Muscle of back (tissue), 11 donors: ENCODE results near the gene RIPK3. TPM values are rescaled to one million over a fixed set of nuclear protein-coding genes. Genes with fewer than 3 reads are reported as not detected.
"Not testable (repeated sequence)": the region's sequence is repeated elsewhere in the genome, so short reads cannot be mapped to it uniquely, and the experiment has no call there.

Experiments
- DNase-seq, 3 donors: peaks; one replicate each; pipeline versions ENCODE4 v3.0.0 to v3.0.0-alpha.2; 2013
- polyA plus RNA-seq, 10 donors: library from polyadenylated mRNA; unstranded; fragments of 120-200 nt; gene quantifications; one replicate each; pipeline ENCODE4 v1.2.1, GENCODE V29; 2013; ENCODE audit not compliant: insufficient read length in 10 of 10

Gene RIPK3
- polyA plus RNA-seq, 10 donors = 0.78 to 2.3 (median 1.8) TPM

DNA sequence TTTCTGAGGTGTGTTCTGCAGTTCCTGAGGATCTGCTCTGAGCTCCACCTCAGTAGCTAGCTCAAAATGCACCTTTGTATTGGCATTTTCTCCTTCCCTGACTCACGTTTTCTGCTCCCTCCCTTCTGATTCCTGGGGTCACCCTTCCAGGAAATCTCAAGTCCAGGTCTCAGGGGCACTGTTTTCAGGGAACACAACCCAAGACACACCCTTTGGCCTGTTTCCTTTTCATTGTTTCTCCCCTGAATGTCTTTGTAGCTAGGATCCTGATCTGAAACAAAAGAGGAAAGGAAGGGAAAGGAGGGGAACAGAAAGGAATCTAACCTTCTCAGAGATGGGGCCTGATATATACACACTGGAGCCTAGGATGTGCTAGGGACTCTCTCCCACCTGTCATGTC is 7.3 kb upstream of the RIPK3 start:
- DNase-seq = no peak

DNA sequence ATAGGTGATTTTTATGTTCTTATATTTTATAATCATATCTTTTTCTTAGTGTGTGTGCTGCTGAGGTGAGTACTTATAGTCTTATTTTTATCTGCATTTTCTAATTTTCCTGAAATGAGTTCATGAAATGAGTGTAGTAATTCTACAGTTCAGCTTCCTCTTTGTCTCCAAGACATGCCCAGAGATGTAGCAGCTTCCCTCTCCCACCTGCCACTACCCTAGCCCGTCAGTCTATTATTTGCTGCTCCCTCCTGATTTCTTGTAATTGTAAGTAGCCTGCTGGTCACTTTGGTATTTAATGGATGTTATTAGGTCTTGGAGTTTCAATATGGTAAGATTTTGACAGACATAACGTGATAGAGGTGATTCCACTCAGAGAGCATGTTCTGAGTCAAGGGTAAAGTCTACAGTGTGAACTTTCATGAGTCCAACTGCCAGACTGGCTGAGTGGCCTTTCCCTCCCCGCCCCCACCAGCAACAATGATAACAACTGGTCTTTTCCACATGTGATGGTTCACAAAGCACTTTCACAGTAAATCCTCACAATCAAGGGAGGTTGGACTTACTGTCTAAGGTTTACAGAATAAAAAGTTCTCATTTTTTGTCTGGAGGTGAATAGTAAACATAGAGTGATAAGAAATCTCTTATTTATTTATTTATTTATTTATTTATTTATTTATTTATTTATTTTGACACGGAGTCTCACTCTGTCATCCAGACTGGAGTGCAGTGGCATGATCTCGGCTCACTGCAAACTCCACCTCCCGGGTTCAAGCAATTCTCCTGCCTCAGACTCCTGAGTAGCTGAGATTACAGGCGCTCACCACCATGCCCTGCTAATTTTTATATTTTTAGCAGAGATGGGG is 4.2 kb upstream of the RIPK3 start:
- no peak for DNase-seq

DNA sequence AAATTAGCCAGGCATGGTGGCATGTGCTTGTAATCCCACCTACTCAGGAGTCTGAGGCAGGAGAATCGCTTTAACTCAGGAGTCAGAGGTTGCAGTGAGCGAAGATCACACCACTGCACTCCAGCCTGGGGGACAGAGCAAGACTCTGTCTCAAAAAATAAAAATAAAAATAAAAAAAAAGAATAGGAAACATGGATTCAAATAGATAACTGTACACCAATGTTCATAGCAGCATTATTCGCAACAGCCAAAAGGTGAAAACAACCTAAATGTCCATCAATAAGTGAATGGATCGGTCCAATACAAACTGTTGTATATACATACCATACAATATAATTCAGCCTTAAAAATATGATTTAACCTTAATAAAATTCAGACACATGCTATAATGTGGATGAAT is 3.1 kb upstream of the RIPK3 start:
- DNase-seq = no peak

DNA sequence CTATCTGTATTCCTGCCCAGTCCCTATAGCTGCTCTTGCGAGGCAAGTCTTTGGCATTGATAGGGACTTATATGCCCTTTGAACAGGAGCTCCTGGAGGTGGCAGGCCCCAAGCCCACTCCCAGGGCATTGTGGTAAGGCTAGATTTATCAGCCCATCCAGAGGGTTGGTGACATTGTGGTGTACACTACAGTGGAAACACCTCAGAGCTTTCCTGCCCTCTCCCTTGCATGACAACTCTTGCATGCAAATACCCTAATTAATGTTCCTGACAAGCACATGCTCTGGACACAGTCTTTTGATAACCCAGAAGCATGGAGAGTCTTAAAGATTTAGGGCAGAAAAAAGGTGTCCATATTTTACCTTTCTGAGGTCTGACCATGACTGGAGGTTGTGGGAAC is 815 bp upstream of the RIPK3 start:
- no peak for DNase-seq

DNA sequence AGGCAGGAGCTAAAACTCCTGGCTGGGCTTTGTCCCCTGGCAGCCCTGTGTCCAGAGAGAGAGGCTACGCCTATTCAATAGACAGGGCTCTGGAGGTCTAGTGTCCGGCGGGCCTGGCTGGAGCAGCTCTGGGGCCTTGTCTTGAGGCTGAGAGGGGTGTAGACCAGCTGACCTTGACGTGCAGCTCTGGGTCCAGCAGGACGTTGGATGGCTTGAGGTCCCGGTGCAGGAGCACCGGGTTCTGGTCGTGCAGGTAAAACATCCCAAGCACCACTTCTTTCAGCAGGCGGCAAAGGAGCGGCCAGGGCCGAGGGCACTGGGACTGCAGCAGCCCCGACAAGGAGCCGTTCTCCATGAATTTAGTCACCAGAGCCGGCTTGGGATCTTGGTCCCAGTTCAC is 948 bp downstream of the RIPK3 start:
- no peak for DNase-seq

DNA sequence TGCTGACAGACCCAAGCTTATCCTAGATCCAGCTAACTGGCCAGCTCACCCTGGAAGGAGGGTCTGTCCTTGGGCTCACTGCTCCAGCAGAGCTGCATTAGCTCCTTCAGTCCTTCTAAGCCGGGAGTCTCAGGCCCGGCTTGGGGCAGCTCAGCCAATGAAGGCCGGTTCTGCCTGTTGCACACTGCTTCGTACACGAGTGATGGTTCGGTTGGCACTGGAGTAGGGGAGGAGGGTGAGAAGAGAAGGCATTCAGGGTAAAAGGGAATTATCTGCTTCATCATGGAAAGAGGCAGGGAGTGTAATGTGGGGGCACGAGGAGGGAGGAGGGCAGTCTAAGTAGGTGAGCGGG is 2.0 kb downstream of the RIPK3 start:
- no peak for DNase-seq

DNA sequence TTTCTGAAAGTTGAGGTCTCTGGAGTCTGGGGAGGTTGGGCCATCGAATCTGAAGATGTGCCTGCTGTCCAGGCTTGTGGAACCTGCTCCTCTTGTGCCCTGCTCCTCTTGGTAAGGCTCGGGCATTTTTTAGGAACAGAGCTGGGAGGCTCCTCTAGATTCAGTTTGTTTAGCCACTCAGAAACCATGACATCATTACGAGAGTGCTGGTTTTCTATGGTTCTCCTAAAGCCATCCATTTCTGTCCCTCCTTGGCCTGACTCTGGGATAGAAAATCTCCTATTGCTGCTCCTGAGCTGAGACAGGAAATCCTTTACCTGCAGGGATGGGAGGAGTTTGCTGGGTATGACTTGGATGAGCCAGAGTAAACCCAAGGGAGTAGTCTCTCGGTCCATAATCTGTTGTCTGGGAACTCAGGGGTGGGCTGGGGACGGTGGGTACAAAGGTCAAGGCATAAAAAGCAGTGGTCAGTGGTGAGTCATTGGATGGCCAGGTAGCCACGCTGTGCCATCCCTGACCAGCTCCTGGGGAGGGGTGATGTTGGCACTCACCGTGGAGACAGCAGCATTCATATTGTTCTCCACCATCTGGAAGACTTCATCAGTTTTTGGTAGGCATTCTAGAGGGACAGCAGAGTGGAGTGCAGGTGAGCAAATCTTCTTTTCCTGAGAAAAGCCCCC is 2.5 kb downstream of the RIPK3 start:
- DNase-seq = no peak

DNA sequence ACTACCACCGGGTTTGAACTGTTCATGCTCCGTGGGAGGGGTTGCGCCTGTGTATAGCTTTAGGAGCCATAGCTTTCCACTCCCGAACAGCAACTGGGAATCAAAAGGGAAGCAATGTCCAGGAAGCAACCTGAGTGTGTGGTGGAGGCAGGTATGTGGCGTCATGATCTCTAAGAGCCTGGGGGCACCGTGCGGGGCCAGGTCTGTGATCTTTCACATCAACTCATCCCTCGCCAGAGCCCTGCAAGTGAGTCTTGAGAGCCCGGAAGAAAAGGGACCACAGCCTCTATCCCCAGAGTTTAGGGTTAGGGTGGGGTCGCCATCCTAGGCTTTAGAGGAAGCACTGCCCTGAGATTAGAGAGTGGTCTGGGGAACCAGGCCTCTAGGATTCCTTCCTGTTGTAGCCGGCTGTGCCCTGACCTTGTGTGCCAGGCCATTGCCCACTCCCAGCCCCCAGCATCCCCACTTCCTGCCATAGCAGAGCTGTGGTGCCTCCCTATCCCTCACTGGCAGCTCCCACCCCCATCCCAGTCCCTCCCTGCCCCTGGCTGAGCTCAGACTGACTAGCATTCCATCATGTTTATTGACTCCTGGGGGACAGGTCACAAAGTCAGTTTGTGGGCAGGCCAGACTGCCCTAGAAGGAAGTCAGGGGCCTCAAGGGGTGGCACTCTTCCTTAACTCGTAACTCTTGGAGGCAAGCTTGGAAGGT is 4.2 kb downstream of the RIPK3 start:
- DNase-seq = no peak

DNA sequence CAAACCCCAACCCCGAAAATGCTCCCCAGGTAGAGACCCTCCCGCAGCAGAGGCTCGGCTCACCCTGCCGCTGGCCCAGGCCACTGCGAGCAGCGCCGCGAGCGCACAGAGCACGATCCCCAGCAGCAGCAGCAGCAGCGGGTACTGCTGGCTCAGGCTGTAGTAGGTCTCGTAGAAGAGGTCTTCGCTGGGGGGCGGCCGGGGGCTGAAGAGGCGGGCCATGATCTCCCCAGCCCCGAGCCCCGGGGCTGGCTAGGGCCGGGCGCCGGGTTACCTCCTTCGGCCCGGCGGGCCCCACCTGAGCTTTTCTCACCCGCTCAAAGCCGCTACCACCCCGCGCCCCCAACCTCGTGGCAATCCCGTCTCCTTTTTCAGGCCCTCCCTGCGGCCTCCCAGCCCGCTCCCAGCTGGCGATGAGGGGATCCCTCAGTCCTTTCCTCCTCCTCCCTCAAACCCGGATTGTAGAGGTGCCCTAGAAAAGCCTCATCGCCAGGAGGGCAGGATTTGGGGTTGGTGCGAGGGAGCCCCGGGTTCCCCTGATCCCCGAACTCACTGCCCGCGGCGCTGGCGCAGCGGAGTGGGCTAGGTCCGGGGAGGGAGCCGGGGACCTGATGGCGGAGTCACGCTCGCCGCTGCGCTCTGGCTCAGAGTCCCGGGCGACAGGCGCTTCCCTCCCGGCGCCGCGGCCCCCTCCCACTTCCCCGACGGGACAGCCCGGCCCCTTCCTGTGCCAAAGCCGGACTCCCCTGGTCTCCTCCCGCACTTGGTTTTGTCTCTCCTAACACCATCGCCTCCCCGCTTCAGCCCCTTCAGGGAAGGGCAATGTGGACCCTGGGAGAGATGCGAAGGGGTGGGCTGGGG is 5.1 kb downstream of the RIPK3 start, which contains the start of gene ADCY4:
Gene ADCY4 (minus strand): TSS at position 641 of the 861 bp plus-strand sequence. CDS start 419 bp downstream, at position 222.
- DNase-seq = peak in 1 of 3 donors; percentile 48

DNA sequence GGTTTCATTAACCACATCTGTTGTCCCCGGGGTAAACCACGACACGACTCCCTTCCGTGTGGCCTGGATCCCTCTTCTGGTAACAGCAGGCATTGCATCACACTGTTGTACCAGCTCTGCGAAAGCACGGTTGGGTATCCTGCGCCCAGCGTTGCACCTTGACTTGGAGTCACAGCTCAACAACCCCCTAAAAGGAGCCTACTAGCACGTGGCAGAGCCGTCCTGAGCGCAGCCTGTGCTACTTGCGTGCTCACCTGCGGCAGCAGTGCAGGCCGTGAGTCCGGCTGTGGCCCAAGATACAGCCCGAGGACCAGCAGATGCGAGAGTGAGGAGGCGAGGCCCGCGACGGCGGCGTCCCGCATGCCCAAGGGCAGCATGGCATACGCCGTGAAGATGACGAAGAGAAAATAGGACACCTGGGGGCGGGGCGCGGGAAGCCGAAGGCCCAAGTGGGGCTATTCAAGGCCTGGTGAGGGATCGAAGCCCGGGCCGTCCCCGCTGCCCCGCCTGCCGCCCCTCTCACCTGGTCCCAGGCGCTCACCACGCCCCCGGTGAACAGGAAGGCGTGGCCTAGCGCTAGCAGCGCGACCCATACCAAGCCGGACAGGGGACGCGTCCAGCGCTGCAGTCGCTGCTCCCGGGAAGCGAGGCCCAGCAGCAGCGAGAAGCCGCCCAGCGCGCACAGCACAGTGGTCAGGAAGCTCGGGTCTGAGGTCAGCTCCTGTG is 7.4 kb downstream of the RIPK3 start:
- peak in 2 of 3 donors; percentile 37 to 79 for DNase-seq

DNA sequence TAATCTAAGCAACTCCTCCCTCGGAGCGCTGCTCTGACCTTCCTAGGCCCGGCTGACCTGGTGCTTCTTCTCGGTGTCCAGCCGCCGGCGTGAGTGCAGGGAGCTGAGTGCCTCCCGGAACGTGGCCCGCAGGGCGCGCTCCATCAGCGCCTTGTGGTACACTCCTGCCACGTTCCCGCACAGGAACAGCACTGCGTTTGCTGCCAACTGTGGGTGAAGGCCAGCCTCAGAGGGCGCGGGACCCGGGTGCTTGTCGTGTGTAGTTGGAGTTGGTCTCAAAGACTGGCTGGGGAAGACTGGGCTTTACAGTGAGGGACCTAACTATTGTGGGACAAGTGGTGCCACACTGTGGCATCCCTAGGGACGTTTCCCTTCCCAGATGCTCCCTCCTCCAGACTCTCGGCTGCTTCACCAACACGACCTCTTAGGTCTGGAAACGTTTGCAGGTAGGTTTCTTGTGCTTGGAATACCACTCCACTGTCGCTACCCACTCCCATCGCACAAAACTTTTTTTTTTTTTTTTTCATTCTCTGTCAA is 8.0 kb downstream of the RIPK3 start:
- no peak for DNase-seq

DNA sequence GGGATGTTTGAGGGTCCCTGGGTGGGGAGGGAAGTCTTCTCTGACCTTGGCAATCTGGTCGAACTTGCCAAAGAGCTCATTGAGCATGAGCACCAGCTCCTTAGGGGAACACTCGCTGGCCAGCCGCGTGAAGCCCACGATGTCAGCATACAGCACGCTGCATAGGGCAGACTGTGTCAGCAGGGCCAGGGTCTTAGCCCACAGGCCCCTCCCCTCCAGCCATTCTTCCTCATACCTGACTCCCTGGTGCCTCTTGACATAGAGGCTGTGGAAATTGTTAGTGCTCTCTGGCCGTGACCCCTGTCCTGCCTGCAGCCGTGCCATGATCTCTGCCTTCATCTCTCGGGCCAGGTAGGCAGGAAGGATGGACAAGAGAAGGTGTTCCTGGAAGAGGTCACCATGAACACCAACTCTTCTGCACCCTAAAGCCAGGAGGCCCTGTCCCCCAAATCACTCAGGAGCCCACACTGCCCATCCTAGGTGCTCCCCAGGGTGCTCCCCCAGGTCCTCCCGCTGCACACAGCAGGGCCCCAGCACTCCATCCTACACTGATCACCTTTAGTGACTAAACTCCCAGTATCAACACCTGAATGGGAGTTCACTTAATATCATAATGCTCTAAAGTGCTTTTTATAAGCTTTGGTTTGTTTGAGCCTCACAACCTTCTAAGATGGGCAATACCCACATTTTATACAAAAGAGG is 8.7 kb downstream of the RIPK3 start:
- no peak for DNase-seq

DNA sequence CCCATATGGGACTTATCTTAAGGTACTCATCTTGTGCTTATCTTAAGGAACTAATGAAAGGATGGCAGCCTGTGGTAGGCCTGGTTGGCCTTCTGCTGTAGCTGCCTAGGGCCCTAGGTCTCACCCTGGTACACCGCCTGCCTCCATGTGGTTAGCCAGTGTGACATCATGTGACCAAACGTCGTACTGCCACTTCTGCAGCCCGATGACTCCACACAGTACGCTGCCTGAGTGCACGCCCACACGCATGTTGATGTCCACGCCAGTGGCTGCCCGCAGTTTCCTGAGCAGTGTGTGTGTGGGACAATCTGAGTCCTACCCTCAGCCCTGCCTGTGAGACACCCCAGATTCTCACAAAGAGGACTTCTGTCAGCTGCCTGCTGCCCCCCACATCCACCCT is 10.1 kb downstream of the RIPK3 start:
- DNase-seq = no peak

DNA sequence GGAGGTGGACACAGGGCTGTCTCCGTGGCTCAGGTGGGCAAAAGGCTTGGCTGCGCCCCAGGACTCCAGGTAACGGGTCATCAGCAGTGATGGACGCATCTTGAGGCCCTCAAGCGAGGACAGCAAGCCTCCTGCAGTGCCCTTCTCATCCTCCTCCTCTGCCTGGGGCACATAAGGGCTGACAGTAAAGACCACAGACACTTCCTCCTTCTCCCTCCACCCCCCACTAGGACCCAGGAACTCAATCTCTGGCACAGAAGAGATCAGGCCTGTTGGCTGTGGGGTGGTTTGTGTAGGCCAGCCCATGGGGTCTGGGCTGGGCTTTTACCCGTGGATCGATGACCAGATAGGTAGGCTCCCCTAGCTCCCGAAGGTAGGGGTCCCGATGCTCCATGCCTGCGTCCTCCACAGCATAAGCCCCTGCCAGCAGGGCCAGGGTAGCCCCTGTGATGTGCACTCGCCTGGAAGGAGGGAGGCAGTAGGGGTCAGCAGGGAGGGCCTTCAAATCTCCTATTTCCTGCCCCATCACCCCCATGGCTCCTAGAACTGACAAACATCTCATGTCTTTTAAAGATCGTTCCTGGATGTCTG is 10.6 kb downstream of the RIPK3 start:
- no peak for DNase-seq

DNA sequence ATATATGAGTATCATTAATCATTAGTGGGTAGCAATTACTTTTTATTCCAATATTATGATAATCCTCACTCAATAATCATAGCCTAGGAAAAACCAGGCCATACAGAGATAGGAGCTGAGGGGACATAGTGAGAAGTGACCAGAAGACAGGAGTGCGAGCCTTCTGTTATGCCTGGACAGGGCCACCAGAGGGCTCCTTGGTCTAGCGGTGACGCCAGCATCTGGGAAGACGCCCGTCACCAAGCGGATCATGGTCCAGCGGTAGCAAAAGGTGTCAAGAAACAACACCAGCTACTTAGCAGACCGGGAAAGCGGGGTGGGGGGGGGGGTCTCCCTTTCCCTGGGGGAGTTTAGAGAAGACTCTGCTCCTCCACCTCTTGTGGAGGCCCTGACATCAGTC is 11.9 kb downstream of the RIPK3 start:
- not testable (repeated sequence) for DNase-seq

DNA sequence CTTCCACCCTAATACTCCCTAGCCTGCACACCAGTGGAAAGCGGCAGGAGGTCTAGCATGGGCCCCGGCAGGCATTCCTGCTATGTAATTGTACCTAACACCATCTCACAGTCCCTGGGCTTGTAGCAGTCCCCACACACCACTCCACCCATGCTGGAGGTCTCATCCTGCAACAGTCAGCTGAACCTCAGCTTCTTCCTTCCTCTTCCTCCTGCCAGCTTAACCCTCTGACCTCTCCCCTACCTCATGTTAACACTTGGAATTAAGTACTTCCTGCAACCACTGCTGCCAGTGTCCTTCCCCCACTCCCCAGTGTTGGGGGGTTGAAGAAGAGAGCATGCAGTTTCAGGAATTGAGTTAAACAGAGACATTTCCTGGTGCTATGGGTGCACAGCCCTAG is 12.5 kb downstream of the RIPK3 start:
- no peak for DNase-seq

DNA sequence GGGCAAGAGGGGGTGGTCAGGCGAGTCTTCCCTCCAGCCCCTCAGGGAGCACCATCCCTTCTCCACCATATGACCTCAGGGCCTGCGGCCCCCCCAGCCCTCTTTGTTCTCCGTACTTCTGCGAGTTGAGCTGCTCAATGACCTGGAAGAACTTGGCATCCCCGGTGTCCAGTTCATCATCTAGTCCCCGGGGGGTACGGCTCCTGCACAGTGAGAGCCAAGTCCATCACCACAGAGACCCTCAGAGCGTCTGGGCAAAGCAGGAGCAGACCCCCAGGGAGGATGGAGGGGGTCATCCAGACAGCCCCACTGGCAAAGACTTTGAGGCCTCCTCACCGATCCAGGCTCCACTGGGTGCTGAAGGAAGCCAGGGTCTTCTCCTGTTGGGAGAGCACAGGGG is 13.8 kb downstream of the RIPK3 start:
- DNase-seq = no peak

DNA sequence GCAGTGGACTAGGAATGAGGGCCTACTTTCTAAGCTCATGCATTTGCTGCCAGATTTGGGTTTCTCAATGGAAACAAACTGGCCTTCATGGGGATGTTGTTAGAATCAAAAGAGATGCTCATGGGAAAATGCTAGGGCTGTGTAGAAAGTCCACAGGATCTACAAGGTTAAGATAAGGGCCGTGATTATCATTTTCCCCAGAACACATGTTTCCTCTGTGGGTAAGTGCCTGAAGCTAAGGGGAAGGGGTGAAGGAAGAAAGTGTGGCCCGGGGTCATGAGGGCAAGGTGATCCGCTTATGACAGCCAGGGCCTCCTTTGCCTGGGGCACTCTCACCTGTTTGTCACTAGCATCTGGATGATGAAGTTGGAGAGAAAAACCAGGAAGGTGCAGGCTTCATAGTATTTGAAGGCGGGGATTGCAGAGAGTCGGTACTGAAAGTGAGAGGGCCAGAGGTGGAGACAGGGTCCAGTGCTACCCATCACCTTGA is 14.7 kb downstream of the RIPK3 start:
- DNase-seq = no peak

DNA sequence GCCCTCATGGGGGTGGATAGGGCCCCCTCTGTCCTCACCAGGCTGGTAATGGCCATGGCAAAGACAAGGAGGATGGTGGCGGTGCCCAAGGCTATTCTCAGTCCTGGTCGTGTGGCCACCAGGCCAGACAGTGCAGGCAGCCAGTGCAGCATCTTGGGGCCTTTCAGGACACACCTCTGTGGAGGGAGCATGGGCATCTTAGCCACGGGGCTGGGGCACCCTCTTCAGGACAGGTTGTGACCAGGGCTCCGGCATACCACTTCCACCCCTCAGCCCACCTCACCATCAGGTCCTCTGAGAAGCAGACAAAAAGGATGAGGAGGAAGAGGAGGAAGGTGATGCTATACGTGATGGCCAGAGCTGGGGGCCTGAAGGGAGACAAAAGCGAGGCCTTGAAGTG is 15.8 kb downstream of the RIPK3 start:
- DNase-seq = no peak

DNA sequence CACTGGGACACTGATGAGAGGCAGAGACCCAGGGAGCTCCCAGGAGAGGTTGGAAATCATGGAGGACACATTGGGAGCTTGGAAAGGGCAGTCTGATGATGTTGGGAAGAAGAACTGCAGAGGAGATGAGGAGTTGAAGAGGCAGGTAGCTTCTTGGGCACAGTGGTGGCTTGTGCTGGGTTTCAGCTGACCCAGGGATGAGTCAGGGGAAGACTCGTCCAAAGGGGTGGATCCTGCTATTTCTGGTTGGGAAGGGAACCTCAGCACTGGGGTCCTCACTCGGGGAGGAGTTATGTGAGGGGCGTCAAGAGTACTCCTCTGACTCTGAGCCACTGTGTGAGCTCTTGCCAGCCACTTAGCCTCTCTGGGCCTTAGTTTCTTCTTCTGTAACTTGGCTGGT is 16.4 kb downstream of the RIPK3 start:
- DNase-seq = no peak
